Endothelial cell of umbilical vein (primary cell): ENCODE results near the gene CNGB1.

ENCODE experiments used
- CTCF ChIP-seq, 2 donors: IDR thresholded peaks; 1 replicate in 1 of 2; 2 replicates in 1 of 2; pipeline ENCODE4 v1.5.1; 2011; ENCODE audit warnings: low read length in 2 of 2, mild to moderate bottlenecking in 2 of 2, moderate library complexity in 2 of 2, control low read depth in 1 of 2, inconsistent platforms in 1 of 2, low read depth in 1 of 2; ENCODE audit not compliant: insufficient read depth in 1 of 2; ENCODE audit errors: extremely low read depth in 1 of 2
- EZH2 ChIP-seq: IDR thresholded peaks from 2 replicates; pipeline ENCODE4 v1.6.1; 2012; ENCODE audit warnings: borderline replicate concordance, low read depth, mild to moderate bottlenecking, moderate library complexity, low read length, inconsistent platforms; ENCODE audit not compliant: severe bottlenecking
- GATA2 ChIP-seq: IDR thresholded peaks from 2 replicates; pipeline ENCODE4 v1.7.0; 2011; ENCODE audit warnings: low read depth, mild to moderate bottlenecking, moderate library complexity, mixed read lengths, low read length; ENCODE audit not compliant: insufficient read length, insufficient read depth
- JUN ChIP-seq: IDR thresholded peaks from 2 replicates; pipeline ENCODE4 v1.6.1; 2011; ENCODE audit warnings: borderline replicate concordance, low read depth; ENCODE audit not compliant: insufficient read length, insufficient read depth
- MAX ChIP-seq: IDR thresholded peaks from 2 replicates; pipeline ENCODE4 v1.6.1; 2011; ENCODE audit not compliant: insufficient read depth, insufficient read length
- MYC ChIP-seq: IDR thresholded peaks from one replicate; pipeline ENCODE4 v1.6.1; 2011; ENCODE audit warnings: mild to moderate bottlenecking, low read depth, low read length
- POLR2A ChIP-seq: IDR thresholded peaks from 2 replicates; pipeline ENCODE4 v1.6.1; 2012; ENCODE audit warnings: low read depth, mild to moderate bottlenecking, control low read depth, low read length
- POLR2AphosphoS5 ChIP-seq: IDR thresholded peaks from 2 replicates; pipeline ENCODE4 v1.6.1; 2012; ENCODE audit warnings: low read depth, mild to moderate bottlenecking, control low read depth, low read length, moderate library complexity; ENCODE audit not compliant: insufficient read depth

- no peak for TF ChIP-seq CTCF (IDR thresholded peaks at IDR 0.05; ENCODE audit: extremely low read depth in 1 of 2, insufficient read depth in 1 of 2, low read depth in 1 of 2, low read length in 2 of 2)
- no peak for TF ChIP-seq POLR2A
- TF ChIP-seq EZH2 = no peak
- TF ChIP-seq GATA2 = no peak
- no peak for TF ChIP-seq MYC
- TF ChIP-seq POLR2AphosphoS5 = no peak
- TF ChIP-seq MAX = no peak
- peak; percentile 41 for TF ChIP-seq JUN
Observed at GRCh38 chr16:57871456-57871855, 99.5 kb downstream of the CNGB1 start.
